SU-DHL-6 (cell line): Measurements from ENCODE around the gene NUDT19.

ENCODE experiments used
- EZH2phosphoT487 ChIP-seq: fragments of 200-600 bp; sonication (generic), shearing (Covaris generic); conservative IDR thresholded peaks from 2 replicates; pipeline ENCODE4 v1.6.1; 2018; ENCODE audit warnings: mild to moderate bottlenecking, antibody characterized with exemption, low read length, moderate library complexity, mixed read lengths
- TF ChIP-seq, protein P1 (sequence below): fragments of 200-600 bp; sonication (generic); IDR thresholded peaks from one replicate; pipeline ENCODE4 v1.5.1; 2017; ENCODE audit warnings: antibody characterized with exemption, mild to moderate bottlenecking, low read length, moderate library complexity; ENCODE audit not compliant: insufficient read depth, poor library complexity, severe bottlenecking

GRCh38 chr19:32743447-32743846 lies 51.8 kb downstream of the NUDT19 start:
- TF ChIP-seq, protein P1, sequence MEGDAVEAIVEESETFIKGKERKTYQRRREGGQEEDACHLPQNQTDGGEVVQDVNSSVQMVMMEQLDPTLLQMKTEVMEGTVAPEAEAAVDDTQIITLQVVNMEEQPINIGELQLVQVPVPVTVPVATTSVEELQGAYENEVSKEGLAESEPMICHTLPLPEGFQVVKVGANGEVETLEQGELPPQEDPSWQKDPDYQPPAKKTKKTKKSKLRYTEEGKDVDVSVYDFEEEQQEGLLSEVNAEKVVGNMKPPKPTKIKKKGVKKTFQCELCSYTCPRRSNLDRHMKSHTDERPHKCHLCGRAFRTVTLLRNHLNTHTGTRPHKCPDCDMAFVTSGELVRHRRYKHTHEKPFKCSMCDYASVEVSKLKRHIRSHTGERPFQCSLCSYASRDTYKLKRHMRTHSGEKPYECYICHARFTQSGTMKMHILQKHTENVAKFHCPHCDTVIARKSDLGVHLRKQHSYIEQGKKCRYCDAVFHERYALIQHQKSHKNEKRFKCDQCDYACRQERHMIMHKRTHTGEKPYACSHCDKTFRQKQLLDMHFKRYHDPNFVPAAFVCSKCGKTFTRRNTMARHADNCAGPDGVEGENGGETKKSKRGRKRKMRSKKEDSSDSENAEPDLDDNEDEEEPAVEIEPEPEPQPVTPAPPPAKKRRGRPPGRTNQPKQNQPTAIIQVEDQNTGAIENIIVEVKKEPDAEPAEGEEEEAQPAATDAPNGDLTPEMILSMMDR = no peak
- TF ChIP-seq EZH2phosphoT487 = no peak
